ENCODE measurements around the gene ANKRD40. TPM values are rescaled to one million over a fixed set of nuclear protein-coding genes. Genes with fewer than 3 reads are reported as not detected.
"Not testable (repeated sequence)": the region's sequence is repeated elsewhere in the genome, so short reads cannot be mapped to it uniquely, and the experiment has no call there.

The ANKRD40 gene
- polyA plus RNA-seq, 10 donors = 32.0 to 49.2 (median 44.0) TPM

DNA sequence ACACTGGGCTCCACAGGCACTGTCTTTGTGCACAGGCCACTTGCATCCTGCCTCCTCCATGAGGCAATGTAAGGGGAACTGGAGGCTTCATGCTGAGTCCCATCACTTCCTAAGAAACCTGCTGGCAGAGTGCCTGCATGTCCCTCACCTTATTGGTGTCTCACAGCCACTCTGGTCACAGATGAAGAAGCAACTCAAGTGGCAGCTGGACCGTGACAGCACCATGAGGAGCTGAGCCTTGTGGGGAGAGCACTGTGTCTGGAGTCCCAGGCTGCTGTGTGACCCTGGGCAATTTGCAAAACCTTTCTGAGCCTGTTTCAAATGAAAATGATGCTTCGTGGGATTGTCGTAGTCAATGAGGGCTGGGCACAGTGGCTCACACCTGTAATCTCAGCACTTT is 19.5 kb downstream of the ANKRD40 start:
- no peak for DNase-seq

DNA sequence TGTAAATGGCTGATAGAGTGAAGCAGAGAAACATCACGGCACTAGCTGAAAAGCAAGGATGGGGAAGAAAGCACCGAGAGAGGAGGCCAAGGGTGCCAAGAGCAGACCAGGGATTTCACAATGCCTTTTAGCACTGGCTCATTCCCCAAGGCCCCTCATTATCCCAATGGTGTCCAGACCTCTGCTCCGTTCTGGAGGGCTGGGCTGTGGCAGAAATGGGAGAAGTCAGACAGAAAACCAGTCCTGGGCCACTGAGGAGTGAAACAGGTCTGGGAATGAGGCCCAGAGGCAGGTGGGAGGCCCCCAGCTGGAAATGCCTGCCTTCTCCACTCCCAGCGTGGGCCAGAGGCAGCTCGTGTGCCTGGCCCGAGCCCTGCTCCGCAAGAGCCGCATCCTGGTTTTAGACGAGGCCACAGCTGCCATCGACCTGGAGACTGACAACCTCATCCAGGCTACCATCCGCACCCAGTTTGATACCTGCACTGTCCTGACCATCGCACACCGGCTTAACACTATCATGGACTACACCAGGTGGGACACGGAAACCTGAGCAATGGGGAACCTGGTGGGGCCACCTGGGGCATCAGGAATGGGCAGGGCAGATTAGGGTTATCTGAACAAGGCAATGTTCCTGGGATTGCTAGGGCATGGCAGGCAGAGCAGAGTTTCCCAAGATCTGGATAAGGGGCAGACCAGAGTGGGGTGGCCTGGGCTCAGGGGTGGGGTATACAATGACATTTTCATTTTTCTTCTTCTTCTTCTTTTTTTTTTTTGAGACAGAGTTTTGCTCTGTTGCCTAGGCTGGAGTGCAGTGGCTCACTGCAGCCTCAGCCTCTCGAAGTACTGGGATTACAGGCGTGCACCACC is 20.3 kb downstream of the ANKRD40 start:
- no peak for DNase-seq

DNA sequence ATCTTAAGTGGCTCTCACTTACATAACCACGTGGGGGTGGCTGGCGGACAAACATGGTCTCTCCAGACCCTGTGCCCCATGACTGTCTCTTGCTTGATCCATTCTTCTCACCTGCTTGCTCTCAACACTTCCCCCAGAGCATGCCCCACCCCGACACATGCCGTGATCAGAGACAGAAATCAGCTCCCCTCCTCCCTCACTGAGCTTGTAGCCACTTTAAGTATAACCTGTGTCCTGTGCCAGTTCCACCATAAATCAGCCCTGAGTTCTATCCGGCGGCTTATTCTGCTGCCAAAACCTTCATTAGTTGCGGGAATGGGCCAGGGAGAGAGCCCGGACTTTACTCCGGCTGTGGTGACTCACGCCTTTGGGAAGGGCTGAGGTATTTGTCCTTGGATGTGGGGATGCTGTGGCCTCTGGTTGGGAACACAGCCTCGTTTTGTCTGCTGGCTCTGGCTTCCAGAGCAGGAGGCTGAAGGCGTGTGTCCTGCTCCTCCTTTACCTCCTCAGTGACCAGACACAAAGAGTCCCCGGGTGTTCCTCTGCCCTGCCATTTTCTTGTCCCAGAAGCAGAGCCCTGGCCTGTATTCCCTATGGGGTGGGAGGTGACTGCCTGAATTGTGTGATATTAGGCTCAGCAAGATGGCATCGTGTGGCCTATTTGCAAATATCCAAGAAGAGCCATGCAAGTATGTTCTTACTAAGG is 21.1 kb downstream of the ANKRD40 start:
- peak; percentile 54 to 79 (median 70) for DNase-seq

DNA sequence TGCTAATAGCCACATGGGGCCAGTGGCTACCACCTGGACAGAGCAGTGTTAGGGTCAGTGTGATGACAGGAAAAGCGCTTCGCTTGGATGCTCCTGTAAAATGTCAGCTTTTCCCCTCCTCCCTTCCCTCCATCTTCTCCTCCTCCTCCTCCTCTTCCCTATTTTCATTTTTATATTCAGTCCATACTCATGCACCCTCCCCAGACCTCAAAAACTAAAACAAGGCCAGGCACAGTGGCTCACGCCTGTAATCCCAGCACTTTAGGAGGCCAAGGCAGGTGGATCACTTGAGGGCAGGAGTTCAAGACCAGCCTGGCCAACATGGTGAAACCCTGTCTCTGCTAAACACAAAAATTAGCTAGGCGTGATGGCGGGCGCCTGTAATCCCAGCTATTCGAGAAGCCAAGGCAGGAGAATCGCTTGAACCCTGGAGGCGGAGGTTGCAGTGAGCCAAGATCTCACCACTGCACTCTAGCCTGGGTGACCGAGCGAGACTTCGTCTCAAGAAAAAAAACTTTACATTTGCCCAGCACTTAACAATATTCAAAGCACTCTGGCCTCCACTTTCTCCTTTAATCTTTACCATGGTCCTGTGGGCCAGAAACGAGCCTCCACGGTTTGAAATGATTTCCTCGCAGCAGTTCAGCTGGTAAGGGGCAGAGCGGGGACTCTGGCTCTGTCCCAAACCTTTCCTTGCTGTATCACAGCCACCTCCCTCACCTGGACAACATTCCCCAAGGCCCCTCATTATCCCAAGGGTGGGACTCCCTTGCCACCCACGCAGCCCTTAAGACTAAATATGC is 21.8 kb downstream of the ANKRD40 start:
- no peak for DNase-seq

DNA sequence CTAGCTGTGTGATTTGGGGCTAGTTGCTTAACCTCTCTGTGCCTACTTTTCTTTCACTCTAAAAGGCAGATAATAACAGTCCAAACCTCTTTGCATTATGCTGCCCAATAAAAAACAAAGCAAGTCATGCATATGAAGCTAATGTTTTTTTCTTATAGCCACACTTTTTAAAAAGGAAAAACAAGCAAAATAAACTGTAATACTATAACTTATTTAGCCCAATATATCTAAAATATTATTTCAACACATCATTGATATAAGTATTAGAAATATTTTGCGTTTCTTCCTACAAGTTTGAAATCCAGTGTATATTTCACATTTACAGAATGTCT is 22.4 kb downstream of the ANKRD40 start:
- DNase-seq = no peak

DNA sequence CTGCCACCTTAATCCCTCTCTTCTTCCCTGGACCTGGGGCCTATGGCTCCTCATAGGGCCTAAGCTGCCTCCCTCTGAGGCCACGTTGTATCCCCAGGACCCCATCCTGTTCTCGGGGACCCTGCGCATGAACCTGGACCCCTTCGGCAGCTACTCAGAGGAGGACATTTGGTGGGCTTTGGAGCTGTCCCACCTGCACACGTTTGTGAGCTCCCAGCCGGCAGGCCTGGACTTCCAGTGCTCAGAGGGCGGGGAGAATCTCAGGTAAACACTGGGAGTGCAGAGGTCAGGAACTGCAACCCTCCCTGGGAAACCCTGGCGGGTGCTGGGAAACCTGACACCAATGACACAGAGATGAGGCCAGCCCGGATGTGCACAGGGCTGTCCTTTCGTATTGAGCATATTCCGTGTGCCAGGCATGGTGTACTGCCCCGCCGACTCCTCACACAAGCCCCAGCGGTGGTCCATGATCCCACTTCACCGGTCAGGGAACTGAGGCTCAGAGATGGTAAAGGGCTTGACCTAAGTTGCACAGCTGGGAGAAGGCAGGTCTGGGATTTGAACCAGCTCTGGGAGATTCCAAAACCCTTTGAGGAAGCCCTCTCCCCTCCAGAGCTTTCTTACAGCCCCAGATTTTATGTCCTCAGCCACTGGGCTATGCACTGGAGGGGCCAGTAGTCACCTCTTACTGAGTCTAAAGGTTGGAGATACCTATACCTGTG is 22.9 kb downstream of the ANKRD40 start:
- DNase-seq = no peak

DNA sequence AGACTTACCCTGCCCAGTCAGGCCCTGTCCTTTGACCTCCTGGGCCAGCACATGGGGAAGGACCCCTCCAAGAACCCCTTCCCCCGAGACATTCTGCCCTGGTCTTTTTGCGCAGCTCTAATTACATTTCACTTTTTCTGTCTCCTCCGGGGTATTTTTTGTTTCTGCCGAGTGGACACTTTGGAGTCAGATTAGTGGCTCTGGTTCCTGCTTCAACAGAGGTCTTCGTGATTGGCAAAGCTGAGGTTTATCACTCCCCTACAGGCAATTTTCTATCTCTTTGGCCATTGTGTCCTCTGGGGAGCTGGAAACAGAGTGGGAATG is 23.5 kb downstream of the ANKRD40 start:
- DNase-seq = no peak

DNA sequence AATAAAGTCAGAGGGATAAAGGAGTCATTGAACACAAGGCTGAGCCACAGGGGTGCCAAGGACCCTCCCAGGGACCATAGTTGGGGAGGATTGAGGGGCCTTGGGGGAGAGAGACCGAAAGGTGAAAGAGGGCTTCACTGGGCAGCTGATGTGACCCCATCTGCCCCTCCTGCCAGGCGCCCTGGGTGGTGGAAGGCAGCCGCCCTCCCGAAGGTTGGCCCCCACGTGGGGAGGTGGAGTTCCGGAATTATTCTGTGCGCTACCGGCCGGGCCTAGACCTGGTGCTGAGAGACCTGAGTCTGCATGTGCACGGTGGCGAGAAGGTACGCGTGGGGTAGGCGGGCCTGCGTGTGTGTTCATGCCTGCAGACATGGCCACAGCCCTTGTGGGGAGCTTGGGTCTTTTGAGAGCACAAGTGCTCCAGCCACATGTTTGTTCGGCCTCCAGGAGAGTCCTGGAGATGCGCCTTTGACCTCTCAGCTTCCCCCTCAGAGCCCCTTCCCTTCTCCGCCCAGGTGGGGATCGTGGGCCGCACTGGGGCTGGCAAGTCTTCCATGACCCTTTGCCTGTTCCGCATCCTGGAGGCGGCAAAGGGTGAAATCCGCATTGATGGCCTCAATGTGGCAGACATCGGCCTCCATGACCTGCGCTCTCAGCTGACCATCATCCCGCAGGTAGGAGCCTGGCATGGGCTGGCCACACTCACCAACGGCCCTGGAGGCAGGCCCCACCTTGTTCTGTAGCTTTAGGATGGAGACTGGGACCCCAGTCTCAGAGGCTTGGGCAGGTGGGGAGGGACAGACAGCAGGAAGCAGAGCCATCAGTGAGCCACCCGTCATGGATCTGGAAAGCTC is 24.1 kb downstream of the ANKRD40 start:
- DNase-seq = no peak

DNA sequence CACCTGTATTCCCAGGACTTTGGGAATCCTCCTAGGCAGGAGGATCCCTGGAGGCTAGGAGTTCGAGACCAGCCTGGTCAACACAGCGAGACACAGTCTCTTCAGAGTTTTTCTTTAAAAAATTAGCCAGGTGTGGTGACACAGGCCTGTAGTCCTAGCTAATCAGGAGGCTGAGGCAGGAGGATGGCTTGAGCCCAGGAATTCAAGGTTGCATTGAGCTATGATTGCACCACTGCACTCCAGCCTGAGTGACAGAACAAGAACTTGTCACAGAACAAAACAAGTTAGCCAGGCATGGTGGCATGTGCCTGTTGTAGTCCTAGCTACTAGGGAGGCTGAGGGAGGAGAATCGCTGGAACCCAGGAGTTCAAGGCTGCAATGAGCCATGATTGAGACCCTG is 24.8 kb downstream of the ANKRD40 start:
- DNase-seq = no peak

DNA sequence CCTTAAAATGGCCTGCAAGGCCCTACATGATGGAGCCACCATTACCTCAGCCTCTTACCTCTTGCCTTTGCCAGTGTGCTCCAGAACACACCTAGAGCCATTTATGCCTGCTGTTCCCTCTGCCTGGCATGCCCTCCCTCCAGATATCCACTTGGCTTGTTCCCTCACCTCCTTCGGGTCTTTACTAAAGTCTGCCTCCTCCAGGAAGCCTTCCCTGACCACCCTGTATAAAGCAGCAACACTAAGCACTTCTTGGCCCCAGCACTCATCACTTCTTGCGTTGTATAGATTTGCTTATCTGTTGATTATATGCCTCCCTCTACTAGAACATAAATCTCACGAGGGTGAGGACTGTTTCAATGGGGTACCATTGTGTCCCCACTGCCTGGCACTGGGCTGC is 25.3 kb downstream of the ANKRD40 start:
- DNase-seq = no peak

DNA sequence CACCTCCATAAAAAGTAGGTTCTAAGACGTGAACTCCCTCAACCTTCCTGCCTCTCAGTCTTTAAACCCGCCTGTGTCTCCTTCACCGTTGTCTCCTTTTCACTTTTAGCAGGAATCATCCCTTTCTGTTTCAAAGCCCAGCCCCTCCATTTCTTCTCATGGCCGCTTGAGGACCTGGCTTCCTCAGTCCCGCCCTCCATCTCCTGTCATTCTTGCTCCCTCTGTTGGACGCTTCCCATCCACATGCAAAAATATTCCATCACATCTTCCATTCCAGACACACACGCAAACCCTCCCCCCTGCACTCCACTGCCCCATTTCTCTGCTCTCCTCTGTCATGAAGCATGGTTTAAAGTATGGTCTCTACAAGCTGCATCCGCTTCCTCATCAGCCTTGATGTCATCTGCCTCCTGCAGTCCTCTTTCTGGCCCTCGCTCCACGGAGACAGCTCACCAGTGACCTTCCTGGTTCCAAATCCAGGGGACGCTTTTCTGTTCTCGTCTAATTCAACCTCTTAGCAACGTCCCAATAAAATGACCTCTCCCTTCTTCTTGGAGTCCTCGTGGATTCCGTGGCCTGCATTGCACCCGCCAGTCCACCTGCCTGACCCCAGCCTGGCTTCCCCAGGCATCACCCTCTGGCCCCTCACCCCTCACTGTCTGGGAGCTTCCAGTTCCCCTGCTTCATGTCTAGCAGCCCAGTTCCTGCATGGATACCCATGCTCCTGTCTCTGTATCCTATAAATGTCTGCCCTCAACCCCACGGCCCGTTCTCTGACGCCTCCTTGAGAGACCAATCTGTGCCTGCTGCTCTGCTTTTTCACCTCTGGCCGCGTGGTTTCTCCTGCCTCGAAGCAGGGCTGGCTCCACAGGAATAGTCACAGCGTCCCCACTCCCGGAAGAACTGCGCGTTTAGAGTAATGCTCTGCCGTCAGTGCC is 26.2 kb downstream of the ANKRD40 start:
- DNase-seq = peak; percentile 76 to 92 (median 82)

DNA sequence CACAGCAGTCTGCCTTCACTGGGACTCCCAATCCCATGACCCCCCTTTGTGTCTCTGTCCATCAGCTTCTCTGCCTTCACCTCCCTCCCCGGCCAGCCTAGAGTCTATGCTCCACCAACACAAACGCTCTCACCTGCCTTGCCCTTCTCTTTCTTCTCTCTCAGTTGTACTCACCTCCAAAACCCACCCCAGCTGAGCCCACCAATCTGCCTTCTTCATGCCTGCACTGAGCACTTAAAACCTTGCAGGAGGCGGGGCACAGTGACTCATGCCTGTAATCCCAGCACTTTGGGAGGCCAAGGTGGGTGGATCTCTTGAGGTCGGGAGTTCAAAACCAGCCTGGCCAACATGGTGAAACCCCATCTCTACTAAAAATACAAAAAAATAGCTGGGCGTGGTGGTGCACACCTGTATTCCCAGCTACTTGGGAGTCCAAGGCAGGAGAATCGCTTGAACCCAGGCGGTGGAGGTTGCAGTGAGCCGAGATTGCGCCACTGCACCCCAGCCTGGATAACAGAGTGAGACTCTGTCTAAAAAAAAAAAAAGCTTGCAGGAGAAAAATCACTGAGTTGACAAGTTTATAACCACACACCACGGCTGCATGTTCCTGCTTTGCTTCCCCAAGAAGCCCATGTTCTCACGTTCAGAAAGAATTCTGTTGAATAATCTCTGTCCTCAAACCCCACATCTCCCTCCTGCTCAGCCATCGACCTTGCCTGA is 27.0 kb downstream of the ANKRD40 start:
- not testable (repeated sequence) for DNase-seq

DNA sequence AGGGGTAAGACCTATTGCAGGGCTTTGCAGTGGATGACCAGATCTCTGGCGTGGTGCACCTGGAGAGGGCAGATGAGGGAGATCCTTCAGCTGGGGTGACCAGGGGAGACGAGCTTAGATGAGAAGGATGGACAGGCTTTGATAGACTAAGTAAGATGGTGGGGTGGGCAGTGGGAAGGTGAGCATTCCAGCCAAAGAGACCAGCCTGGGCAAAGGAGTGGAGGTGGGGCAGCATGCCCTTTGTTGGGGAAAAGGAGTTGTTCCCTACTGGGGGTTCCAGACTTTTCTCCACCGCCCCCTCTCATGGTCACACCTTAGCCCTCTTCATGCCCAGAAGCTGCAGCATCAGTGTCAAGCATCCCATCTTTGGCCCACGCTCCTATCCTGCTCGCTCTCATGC is 27.6 kb downstream of the ANKRD40 start:
- no peak for DNase-seq

DNA sequence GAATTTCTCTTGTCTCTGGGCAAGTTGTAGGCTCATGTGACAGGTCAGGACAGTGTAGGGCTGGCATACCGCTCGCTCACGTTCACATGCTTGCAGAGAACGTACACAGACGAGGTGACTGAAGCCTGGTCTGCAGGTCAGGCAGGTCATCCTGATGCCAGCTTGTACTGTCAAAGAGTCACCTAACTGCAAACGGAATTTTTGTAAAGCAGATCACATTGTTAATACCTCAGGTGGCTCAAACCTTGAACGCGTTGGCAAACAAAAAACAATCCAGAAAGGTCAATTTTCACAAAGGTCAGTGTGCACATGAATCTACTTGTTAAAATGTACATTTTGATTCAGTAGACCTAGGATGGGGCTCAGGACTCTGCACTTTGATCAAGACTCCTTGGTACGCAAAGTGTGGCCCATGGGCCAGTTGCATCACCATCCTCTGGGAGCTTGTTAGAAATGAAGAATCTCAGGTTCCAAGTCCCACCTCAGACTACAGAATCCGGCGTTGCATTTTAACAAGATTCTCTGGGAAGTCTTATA is 28.6 kb downstream of the ANKRD40 start:
- DNase-seq = no peak

DNA sequence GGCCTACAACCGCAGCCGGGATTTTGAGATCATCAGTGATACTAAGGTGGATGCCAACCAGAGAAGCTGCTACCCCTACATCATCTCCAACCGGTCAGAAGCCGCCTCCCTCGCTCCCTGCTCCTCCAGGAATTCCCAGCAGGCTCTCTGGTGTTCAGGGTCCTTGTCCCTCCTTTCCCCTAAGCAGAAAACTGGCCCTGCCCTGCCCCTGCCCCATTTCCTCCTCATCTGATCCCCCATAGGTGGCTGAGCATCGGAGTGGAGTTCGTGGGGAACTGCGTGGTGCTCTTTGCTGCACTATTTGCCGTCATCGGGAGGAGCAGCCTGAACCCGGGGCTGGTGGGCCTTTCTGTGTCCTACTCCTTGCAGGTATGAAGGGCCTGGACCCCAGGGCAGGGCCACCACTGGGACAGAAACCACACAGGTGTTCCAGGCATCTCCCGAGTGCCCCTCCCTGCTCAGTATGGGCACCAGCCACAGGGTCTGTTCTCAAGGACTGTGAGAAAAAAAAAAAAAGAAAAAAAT is 29.8 kb downstream of the ANKRD40 start:
- no peak for DNase-seq

DNA sequence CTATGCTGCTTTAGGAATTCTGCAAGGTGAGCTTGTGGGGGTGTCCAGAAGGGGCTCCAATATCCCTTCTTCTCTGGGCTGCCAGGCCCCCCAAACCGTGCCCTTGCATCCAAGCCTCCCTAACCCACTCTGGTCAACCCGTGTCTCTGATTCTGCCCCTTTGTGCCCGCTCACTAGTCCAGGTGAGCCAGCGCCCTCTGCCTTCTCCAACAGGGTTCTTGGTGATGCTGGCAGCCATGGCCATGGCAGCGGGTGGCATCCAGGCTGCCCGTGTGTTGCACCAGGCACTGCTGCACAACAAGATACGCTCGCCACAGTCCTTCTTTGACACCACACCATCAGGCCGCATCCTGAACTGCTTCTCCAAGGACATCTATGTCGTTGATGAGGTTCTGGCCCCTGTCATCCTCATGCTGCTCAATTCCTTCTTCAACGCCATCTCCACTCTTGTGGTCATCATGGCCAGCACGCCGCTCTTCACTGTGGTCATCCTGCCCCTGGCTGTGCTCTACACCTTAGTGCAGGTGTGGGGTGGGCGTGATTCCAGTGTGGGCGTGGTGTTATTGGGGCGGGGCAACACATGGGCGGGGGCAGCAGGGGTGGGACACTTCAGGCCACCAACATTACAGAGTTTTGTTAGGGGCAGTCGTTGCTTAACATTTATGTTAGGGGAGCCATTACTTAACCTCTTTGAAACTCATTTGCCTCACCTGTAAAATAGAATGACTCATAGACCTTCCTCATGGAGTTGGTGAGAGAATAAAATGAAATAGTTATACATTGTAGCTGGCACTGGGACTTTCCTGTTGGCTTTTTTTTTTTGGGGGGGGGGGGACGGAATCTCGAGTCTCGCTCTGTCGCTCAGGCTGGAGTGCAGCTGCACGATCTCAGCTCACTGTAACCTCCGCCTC is 31.4 kb downstream of the ANKRD40 start:
- no peak for DNase-seq

DNA sequence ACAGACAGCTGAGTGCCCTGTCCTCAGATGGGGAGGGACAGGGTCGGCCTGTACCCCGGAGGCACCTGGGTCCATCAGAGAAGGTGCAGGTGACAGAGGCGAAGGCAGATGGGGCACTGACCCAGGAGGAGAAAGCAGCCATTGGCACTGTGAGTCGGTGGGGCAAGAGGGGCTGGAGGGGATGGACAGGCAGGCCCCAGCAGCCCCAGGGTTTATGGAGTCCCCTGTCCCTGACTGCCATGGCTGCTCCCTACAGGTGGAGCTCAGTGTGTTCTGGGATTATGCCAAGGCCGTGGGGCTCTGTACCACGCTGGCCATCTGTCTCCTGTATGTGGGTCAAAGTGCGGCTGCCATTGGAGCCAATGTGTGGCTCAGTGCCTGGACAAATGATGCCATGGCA is 32.1 kb downstream of the ANKRD40 start:
- no peak for DNase-seq

DNA sequence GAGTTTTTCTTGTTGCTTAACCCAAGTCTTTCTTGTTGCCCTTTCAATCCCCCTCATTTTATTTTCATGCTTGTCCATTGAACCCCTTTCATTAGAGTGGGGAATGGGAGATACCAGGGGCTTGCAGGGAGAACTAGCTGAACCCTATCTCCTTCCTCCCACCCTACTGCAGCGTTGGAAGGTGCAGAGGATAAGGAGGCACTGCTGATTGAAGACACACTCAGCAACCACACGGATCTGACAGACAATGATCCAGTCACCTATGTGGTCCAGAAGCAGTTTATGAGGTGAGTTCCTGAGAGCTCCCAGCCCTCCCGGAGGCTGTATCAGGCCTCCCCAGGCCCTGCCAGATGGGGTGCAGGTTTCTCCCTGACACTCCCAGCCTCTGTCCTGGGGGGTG is 32.5 kb downstream of the ANKRD40 start:
- DNase-seq = no peak

Measured in muscle of back (tissue), 11 donors.